HepG2 (cell line): ENCODE measurements around the gene ABTB2. TPM values are rescaled to one million over a fixed set of nuclear protein-coding genes. Genes with fewer than 3 reads are reported as not detected.

Experiments
- ATAC-seq: fragments of 200-7000 bp; cut with Tn5 transposase; 3 replicates; pipeline ENCODE4 v1.9.1; 2020; ENCODE audit warnings: mild to moderate bottlenecking, moderate library complexity
- BruUV-seq: library from RNA; stranded (reverse); fragments of 400-500 nt; replicated peaks from 2 replicates; lab custom pipeline; 2021; lab: Mats Ljungman, UMichigan
- CTCF ChIA-PET: fragments of 300-600 bp; formaldehyde crosslinking; extraction: SDS; loops from one replicate; lab custom pipeline; 2021; ENCODE audit warnings: low total read pairs, inconsistent platforms, low intra/inter-chr PET ratio; lab: Yijun Ruan, JAX
- POLR2A ChIA-PET: fragments of 350-600 bp; sonication (Branson Sonifier 250); formaldehyde crosslinking; loops from one replicate; lab custom pipeline; 2020; ENCODE audit warnings: antibody characterized with exemption, inconsistent platforms; lab: Yijun Ruan, JAX
- DNase-seq: peaks from one replicate; pipeline ENCODE4 v3.0.0-alpha.2; 2015; ENCODE audit warnings: low spot score
- FAIRE-seq: peaks from 3 replicates; lab custom pipeline; 2011; peaks lifted over from hg19 to GRCh38; lab: Jason Lieb, UNC
- H2AFZ ChIP-seq: one replicate; pipeline ENCODE4 v1.6.1; 2011; ENCODE audit warnings: low read length, inconsistent platforms
- H3K27ac ChIP-seq: fragments of 300-600 bp; 3 replicates; pipeline ENCODE4 v1.8.0; 2011; ENCODE audit warnings: mixed run types, mild to moderate bottlenecking, mixed read lengths, low read length, inconsistent platforms; ENCODE audit not compliant: insufficient read depth; ENCODE audit errors: extremely low read length
- H3K27me3 ChIP-seq, 2 experiments: fragments of 200-600 bp in 1 of 2; 2 replicates in 1 of 2; 3 replicates in 1 of 2; pipeline versions ENCODE4 v1.6.0 to v1.8.0; 2011; ENCODE audit warnings: low read length in 2 of 2, mild to moderate bottlenecking in 2 of 2, moderate library complexity in 2 of 2, inconsistent platforms in 1 of 2; ENCODE audit not compliant: insufficient read depth in 2 of 2, control insufficient read depth in 1 of 2
- H3K36me3 ChIP-seq, 2 experiments: fragments of 200-600 bp in 1 of 2; replicated peaks in 1 of 2; 2 replicates in 1 of 2; 3 replicates in 1 of 2; pipeline versions ENCODE4 v1.5.1 to v1.8.0; 2011; ENCODE audit warnings: low read length in 2 of 2, inconsistent platforms in 1 of 2; ENCODE audit not compliant: insufficient read depth in 2 of 2, control insufficient read depth in 1 of 2
- H3K4me1 ChIP-seq: 2 replicates; pipeline ENCODE4 v1.5.1; 2012; ENCODE audit warnings: low read length, inconsistent platforms; ENCODE audit not compliant: insufficient read depth
- H3K4me2 ChIP-seq: 2 replicates; pipeline ENCODE4 v1.6.0; 2011; ENCODE audit warnings: low read depth, low read length, inconsistent platforms
- H3K4me3 ChIP-seq, 3 experiments: fragments of 200-600 bp in 1 of 3; sonication (generic), shearing (Covaris generic) in 1 of 3; replicated peaks in 1 of 3; 2 replicates each; pipeline ENCODE4 v1.5.1; 2011 to 2016; ENCODE audit warnings: low read length in 3 of 3, inconsistent platforms in 2 of 3, low read depth in 2 of 3, mild to moderate bottlenecking in 2 of 3, control low read depth in 1 of 3, mixed read lengths in 1 of 3; ENCODE audit not compliant: insufficient read depth in 1 of 3
- H3K79me2 ChIP-seq: one replicate; pipeline ENCODE4 v1.6.1; 2011; ENCODE audit warnings: low read length, inconsistent platforms; ENCODE audit not compliant: insufficient read depth
- H3K9ac ChIP-seq: 2 replicates; pipeline ENCODE4 v1.6.0; 2011; ENCODE audit warnings: mild to moderate bottlenecking, low read depth, low read length, inconsistent platforms; ENCODE audit not compliant: insufficient read depth
- H3K9me3 ChIP-seq: 2 replicates; pipeline ENCODE4 v1.5.1; 2012; ENCODE audit warnings: mild to moderate bottlenecking, low read length
- H4K20me1 ChIP-seq: 2 replicates; pipeline ENCODE4 v1.6.0; 2011; ENCODE audit warnings: inconsistent platforms, mild to moderate bottlenecking, low read length, moderate library complexity; ENCODE audit not compliant: insufficient read depth
- FOSL2 ChIP-seq: sonication (generic); formaldehyde crosslinking; IDR thresholded peaks from 2 replicates; pipeline ENCODE4 v1.4.0; 2020; ENCODE audit warnings: missing genetic modification reagents
- PHB2 ChIP-seq: fragments of 450-650 bp; IDR thresholded peaks from 2 replicates; pipeline ENCODE4 v1.6.1; 2018; ENCODE audit not compliant: partially characterized antibody
- WGBS: methylation state at CpG from one replicate; pipeline ENCODE4 v1.1.6; 2017; ENCODE audit warnings: low lambda C conversion rate; 5-methylcytosine and 5-hydroxymethylcytosine counted together
- in situ Hi-C: cut with HindIII; loops from 2 replicates; pipeline ENCODE4 v1.10.0; 2017; ENCODE audit warnings: low pct_unique_long_range_greater_than_20kb; ENCODE audit not compliant: extremely low pct_ligation_motif_present
- intact Hi-C: fragments of 100-400 bp; cut with micrococcal nuclease; formaldehyde crosslinking; loops from one replicate; pipeline ENCODE4 v1.10.0; 2022; ENCODE audit not compliant: unreplicated experiment
- polyA plus RNA-seq, 8 experiments: library from polyadenylated mRNA; depleted of rRNA in 3 of 8; stranded (reverse) in 7 of 8; unstranded in 1 of 8; fragments of >200 nt; fragmentation: Illumina TruSeq in 4 of 8; extraction: Trizol in 4 of 8; gene quantifications; 2 replicates each; pipeline versions ENCODE4 v1.2.1 to v1.2.3, GENCODE V29; 2011 to 2016; ENCODE audit warnings: low read depth in 4 of 8, missing spikeins in 1 of 8, mixed read lengths in 1 of 8; ENCODE audit not compliant: insufficient read depth in 1 of 8
- total RNA-seq, 5 experiments: library from RNA; depleted of rRNA; stranded (reverse); fragments of >200 nt; fragmentation: Illumina TruSeq; extraction: Trizol; gene quantifications; 2 replicates each; pipeline ENCODE4 v1.2.3, GENCODE V29; 2016; ENCODE audit warnings: low read depth in 1 of 5
- TF ChIP-seq, protein P1 (sequence below): IDR thresholded peaks from 2 replicates; pipeline ENCODE4 v1.6.1; 2016; ENCODE audit warnings: control low read depth

ABTB2 gene
- total and polyA plus RNA-seq, 2 of the 13 experiments (the other 11 are each of a cell fraction or from before 2014, with no cell fraction given), result 5.1 to 15.4 TPM

DNA sequence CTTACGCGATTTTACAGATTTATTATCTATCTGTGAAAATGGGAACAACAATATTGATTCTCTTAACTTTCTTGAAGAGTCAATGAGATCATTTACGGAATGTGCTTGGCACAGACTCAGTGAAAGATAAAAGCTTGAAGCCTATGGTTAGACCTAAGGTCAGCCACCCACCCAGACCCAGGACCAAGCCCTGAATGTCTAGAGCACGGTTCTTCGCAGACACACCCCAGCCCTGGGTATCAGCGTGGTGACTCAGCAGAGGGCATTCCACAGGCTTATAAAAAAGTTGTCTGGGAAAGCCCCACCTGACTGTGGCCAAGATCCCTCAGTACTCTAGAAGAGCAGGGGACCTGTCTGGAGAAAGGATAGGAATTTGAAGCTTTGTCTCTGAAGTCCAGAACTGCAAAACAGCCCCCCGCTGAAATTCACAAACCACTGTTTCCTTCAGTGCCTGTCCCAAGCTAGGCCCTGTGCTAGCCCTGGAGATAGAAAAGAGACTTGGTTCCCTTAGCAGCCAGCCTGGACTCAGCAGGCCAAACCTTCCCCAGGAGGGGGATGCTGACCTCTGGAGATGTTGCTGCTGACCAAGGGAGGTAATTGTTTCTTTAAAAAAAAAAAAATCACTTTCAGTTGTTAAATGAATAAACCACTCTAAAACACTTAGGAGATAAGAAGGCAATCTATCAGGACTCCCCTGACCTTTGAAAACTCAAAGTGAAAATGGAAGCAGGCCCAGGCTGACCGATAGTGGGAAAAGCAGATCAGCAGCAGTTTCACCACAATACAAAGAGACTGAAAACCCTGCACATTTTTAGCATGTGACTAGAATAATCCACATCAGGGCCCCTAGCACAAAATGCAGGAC, 114.0 kb downstream of the ABTB2 start:
- no peaks in the 10 kb centered on the region for H3K9me3 ChIP-seq
- H3K27ac ChIP-seq, result no peak overlapping the region
- POLR2A ChIA-PET, result no interaction called here
- H4K20me1 ChIP-seq, result no peaks in the 10 kb centered on the region
- no peak overlapping the region for H3K4me2 ChIP-seq
- H3K36me3 ChIP-seq, result no peaks in the 10 kb centered on the region
- WGBS, result 73% methylated on average over 6 of the region's 8 CpGs
- no peak overlapping the region for H3K9ac ChIP-seq
- TF ChIP-seq PHB2, result no peak
- peak; percentile 40; the same call in 1 of the 2 replicates for TF ChIP-seq FOSL2 (CRISPR knock-in tag)
- DNase-seq, result no peak
- in situ Hi-C loops (no loop called here), intact Hi-C loops (no loop called here)
- peaks cover 3% of the 10 kb centered on the region for H3K79me2 ChIP-seq
- no peaks in the 10 kb centered on the region for H3K27me3 ChIP-seq
- peak; percentile 57 for ATAC-seq
- CTCF ChIA-PET, result no interaction called here
- no TSS peak for BruUV-seq
- no peak overlapping the region for H2AFZ ChIP-seq
- H3K4me3 ChIP-seq, result no peak overlapping the region
- FAIRE-seq, result no peak
- H3K4me1 ChIP-seq, result peaks cover 31% of the 10 kb centered on the region

DNA sequence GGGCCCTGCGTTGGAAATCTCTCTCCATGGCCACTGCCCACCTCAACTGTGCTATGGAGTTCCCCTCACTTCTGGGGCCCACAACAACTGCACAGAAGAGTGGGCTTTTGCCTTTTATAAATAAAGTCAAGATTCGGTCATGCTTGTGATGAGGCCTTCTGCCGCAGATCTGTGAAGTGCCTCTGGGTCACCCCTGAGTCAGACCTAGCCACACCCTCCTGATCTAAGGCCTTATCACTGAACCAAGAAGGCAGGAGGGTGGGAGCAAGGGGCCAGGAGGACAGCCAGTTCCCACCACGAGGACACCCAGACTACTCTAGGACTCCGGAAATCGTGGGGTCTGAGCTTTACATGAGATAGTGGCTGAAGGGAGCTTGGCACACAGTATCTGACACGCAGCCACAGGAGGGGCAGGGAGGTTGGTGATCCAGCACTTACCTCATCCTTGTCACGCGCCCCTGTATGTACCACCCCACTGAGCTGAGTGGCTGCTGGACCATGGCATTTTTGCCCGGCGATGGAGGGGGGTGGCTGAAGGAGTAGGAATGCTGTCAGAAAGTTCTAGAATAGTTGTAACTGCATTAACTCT, 115.7 kb downstream of the ABTB2 start:
- no TSS peak for BruUV-seq
- no peak overlapping the region for H2AFZ ChIP-seq
- H3K9ac ChIP-seq, result no peak overlapping the region
- no peak overlapping the region for H3K4me2 ChIP-seq
- CTCF ChIA-PET, result no interaction called here
- POLR2A ChIA-PET, result no interaction called here
- DNase-seq (no peak), FAIRE-seq (no peak), ATAC-seq (no peak)
- in situ Hi-C loops, result no loop called here
- intact Hi-C loops, result no loop called here
- H3K27ac ChIP-seq, result no peak overlapping the region
- no peak overlapping the region for H3K4me3 ChIP-seq
- no peaks in the 10 kb centered on the region for H3K36me3 ChIP-seq
- no peaks in the 10 kb centered on the region for H3K27me3 ChIP-seq
- 99% methylated on average over 9 of the region's 11 CpGs for WGBS
- H3K79me2 ChIP-seq, result peaks cover 3% of the 10 kb centered on the region
- no peaks in the 10 kb centered on the region for H3K9me3 ChIP-seq
- no peaks in the 10 kb centered on the region for H4K20me1 ChIP-seq
- peaks cover 24% of the 10 kb centered on the region for H3K4me1 ChIP-seq
- TF ChIP-seq, protein P1, sequence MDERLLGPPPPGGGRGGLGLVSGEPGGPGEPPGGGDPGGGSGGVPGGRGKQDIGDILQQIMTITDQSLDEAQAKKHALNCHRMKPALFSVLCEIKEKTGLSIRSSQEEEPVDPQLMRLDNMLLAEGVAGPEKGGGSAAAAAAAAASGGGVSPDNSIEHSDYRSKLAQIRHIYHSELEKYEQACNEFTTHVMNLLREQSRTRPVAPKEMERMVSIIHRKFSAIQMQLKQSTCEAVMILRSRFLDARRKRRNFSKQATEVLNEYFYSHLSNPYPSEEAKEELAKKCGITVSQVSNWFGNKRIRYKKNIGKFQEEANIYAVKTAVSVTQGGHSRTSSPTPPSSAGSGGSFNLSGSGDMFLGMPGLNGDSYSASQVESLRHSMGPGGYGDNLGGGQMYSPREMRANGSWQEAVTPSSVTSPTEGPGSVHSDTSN (CRISPR knock-in tag), result no peak
